PC-9 (cell line): ENCODE data around the gene PNPO. TPM values are rescaled to one million over a fixed set of nuclear protein-coding genes. Genes with fewer than 3 reads are reported as not detected.

Source experiments
- BruUV-seq: library from RNA; stranded (reverse); fragments of 400-500 nt; replicated peaks from 2 replicates; lab custom pipeline; 2021; lab: Mats Ljungman, UMichigan
- CTCF ChIA-PET: fragments of 300-600 bp; sonication (Branson Sonifier 250); formaldehyde crosslinking; loops from one replicate; lab custom pipeline; 2022; ENCODE audit warnings: antibody characterized with exemption; lab: Charles Lee
- POLR2A ChIA-PET: fragments of 300-600 bp; sonication (Branson Sonifier 250); formaldehyde crosslinking; loops from one replicate; lab custom pipeline; 2022; ENCODE audit warnings: antibody characterized with exemption; ENCODE audit not compliant: unreplicated experiment; lab: Charles Lee
- DNase-seq, 2 experiments: peaks; one replicate each; pipeline versions ENCODE4 v3.0.0 to v3.0.0-alpha.2; 2015 to 2022; ENCODE audit warnings: mixed read lengths in 1 of 2
- H2AFZ ChIP-seq: fragments of 200-600 bp; sonication (generic); 2 replicates; pipeline ENCODE4 v1.8.1; 2017; ENCODE audit warnings: antibody characterized with exemption
- H3F3A ChIP-seq: fragments of 200-600 bp; sonication (generic); 2 replicates; pipeline ENCODE4 v1.8.1; 2017; ENCODE audit warnings: antibody characterized with exemption, mild to moderate bottlenecking, low read depth; ENCODE audit not compliant: insufficient read depth
- H3K27ac ChIP-seq: fragments of 200-600 bp; sonication (generic); 2 replicates; pipeline ENCODE4 v1.6.1; 2016; ENCODE audit warnings: mixed run types
- H3K27me3 ChIP-seq: fragments of 200-600 bp; sonication (generic); 2 replicates; pipeline ENCODE4 v1.6.1; 2016; ENCODE audit warnings: low read depth, mixed run types; ENCODE audit not compliant: insufficient read depth
- H3K36me3 ChIP-seq: fragments of 200-600 bp; sonication (generic); 2 replicates; pipeline ENCODE4 v1.6.1; 2016; ENCODE audit warnings: low read depth, mixed run types
- H3K4me1 ChIP-seq: fragments of 200-600 bp; sonication (generic); replicated peaks from 2 replicates; pipeline ENCODE4 v1.6.1; 2016; ENCODE audit warnings: mixed run types; ENCODE audit not compliant: insufficient read depth
- H3K4me2 ChIP-seq: fragments of 200-600 bp; sonication (generic); 2 replicates; pipeline ENCODE4 v1.6.1; 2017; ENCODE audit warnings: mixed run types
- H3K4me3 ChIP-seq: fragments of 200-600 bp; sonication (generic); 2 replicates; pipeline ENCODE4 v1.6.1; 2016; ENCODE audit warnings: mixed run types
- H3K79me2 ChIP-seq: fragments of 200-600 bp; sonication (generic); 2 replicates; pipeline ENCODE4 v1.6.1; 2017; ENCODE audit warnings: low read depth, mixed run types
- H3K9me2 ChIP-seq: fragments of 200-600 bp; sonication (generic); 2 replicates; pipeline ENCODE4 v1.8.1; 2017; ENCODE audit warnings: mild to moderate bottlenecking; ENCODE audit not compliant: insufficient read depth
- H3K9me3 ChIP-seq: fragments of 200-600 bp; sonication (generic); 2 replicates; pipeline ENCODE4 v1.8.1; 2016; ENCODE audit warnings: low read depth; ENCODE audit not compliant: insufficient read depth
- H4K20me1 ChIP-seq: fragments of 200-600 bp; sonication (generic); 2 replicates; pipeline ENCODE4 v1.8.1; 2017; ENCODE audit not compliant: insufficient read depth
- EZH2 ChIP-seq: fragments of 200-600 bp; sonication (generic); IDR thresholded peaks from 2 replicates; pipeline ENCODE4 v1.8.0; 2017; ENCODE audit warnings: antibody characterized with exemption, low read depth
- intact Hi-C: fragments of 100-400 bp; cut with micrococcal nuclease; formaldehyde crosslinking; loops from one replicate; pipeline ENCODE4 v1.10.0; 2022; ENCODE audit not compliant: unreplicated experiment
- total RNA-seq: library from RNA; stranded (reverse); gene quantifications from 2 replicates; pipeline ENCODE4 v1.2.3, GENCODE V29; 2021
- TF ChIP-seq, protein P1 (sequence below): fragments of 200-600 bp; sonication (generic); conservative IDR thresholded peaks from 2 replicates; pipeline ENCODE4 v1.6.1; 2017; ENCODE audit warnings: mixed run types, antibody characterized with exemption, mild to moderate bottlenecking, moderate library complexity

PNPO gene
- total RNA-seq, 1 experiment from 2014 or later = 40.2 TPM

DNA sequence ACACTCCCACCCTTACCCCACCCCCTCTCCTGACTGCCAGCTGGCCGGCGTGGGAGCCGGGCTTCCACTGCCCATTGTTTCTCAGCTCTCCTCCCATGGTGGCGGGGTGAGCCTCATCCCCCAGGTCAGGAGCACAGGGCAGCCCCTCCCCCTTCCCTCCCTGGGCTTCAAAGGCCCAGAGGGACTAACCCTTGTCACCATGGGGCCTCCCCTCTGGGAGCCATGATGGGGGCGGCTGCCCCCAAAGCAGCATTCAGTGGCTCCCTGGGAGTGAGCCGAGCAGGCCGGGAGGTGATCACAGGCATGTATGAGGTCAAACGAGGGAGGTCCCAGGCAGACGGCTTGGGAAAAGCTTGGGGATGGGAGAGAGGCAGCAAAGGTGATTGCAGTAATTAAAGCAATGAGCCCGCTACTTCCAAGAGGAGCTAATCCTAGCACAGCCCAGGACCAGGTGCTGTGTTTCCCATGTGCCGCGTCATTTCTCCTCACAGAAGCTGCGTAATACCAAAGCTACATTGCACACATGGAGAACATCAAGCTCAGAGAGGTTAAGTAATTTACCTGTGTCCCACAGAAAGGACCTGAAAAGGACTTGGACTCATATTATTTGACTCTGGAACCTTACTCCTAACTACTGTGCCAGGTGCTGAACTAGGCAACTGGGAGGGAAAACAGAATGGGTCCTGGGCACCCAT is 54.0 kb downstream of the PNPO start:
- H3F3A ChIP-seq = no peaks in the 10 kb centered on the region
- POLR2A ChIA-PET = no interaction called here
- no peaks in the 10 kb centered on the region for H3K4me1 ChIP-seq
- intact Hi-C loops = no loop called here
- CTCF ChIA-PET = no interaction called here
- H3K9me2 ChIP-seq = no peaks in the 10 kb centered on the region
- TF ChIP-seq, protein P1, sequence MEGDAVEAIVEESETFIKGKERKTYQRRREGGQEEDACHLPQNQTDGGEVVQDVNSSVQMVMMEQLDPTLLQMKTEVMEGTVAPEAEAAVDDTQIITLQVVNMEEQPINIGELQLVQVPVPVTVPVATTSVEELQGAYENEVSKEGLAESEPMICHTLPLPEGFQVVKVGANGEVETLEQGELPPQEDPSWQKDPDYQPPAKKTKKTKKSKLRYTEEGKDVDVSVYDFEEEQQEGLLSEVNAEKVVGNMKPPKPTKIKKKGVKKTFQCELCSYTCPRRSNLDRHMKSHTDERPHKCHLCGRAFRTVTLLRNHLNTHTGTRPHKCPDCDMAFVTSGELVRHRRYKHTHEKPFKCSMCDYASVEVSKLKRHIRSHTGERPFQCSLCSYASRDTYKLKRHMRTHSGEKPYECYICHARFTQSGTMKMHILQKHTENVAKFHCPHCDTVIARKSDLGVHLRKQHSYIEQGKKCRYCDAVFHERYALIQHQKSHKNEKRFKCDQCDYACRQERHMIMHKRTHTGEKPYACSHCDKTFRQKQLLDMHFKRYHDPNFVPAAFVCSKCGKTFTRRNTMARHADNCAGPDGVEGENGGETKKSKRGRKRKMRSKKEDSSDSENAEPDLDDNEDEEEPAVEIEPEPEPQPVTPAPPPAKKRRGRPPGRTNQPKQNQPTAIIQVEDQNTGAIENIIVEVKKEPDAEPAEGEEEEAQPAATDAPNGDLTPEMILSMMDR = no peak
- no peak for TF ChIP-seq EZH2
- H3K9me3 ChIP-seq = no peaks in the 10 kb centered on the region
- no peaks in the 10 kb centered on the region for H3K27me3 ChIP-seq
- H3K27ac ChIP-seq = no peak overlapping the region
- no peaks in the 10 kb centered on the region for H4K20me1 ChIP-seq
- no peak for DNase-seq
- no peaks in the 10 kb centered on the region for H3K36me3 ChIP-seq
- no peak overlapping the region for H3K4me2 ChIP-seq
- no peaks in the 10 kb centered on the region for H3K79me2 ChIP-seq
- no peak overlapping the region for H2AFZ ChIP-seq
- H3K4me3 ChIP-seq = no peak overlapping the region
- BruUV-seq = no TSS peak

DNA sequence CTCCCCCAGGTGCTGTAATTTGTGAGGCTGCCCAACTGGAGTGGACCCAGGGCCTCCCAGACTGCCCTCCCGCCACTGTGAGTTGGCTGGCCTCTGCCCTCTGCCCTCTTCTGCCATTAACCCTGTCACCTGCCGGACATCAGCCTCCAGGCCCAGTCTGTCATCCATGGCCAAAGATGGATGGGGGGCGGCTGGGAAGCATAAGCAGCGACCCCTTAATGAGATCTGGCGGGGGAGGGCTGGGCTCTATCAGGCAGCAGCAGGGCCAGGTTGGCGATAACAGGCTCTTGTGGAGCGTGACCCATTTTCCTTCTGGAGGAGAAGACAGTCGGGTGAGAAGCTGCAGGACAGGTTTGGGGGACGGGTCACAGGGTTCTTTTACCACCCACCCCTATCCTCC is 54.8 kb downstream of the PNPO start:
- H3K9me3 ChIP-seq = no peaks in the 10 kb centered on the region
- no peak overlapping the region for H3K4me3 ChIP-seq
- no peak overlapping the region for H3K27ac ChIP-seq
- no peaks in the 10 kb centered on the region for H3K36me3 ChIP-seq
- BruUV-seq = no TSS peak
- DNase-seq = no peak
- intact Hi-C loops = no loop called here
- no peak for TF ChIP-seq EZH2
- TF ChIP-seq, protein P1 = no peak
- CTCF ChIA-PET = no interaction called here
- H3K4me2 ChIP-seq = no peak overlapping the region
- H3K79me2 ChIP-seq = no peaks in the 10 kb centered on the region
- H3K4me1 ChIP-seq = 0 out of 2 replicates have a peak, but pooled peaks cover under 1% of the 10 kb centered on the region
- POLR2A ChIA-PET = no interaction called here
- H3F3A ChIP-seq = no peaks in the 10 kb centered on the region
- no peaks in the 10 kb centered on the region for H4K20me1 ChIP-seq
- H3K9me2 ChIP-seq = no peaks in the 10 kb centered on the region
- no peaks in the 10 kb centered on the region for H3K27me3 ChIP-seq
- H2AFZ ChIP-seq = no peak overlapping the region

GRCh38 chr17:47997586-47997985 is 56.2 kb downstream of the PNPO start:
- no peak for DNase-seq
- no peak overlapping the region for H3K4me3 ChIP-seq
- H3K9me3 ChIP-seq = no peaks in the 10 kb centered on the region
- TF ChIP-seq, protein P1 = no peak
- no peak for TF ChIP-seq EZH2
- no peak overlapping the region for H3K27ac ChIP-seq
- no peaks in the 10 kb centered on the region for H3K79me2 ChIP-seq
- no peaks in the 10 kb centered on the region for H3K36me3 ChIP-seq
- H3K27me3 ChIP-seq = no peaks in the 10 kb centered on the region
- H3K4me1 ChIP-seq = peaks cover 14% of the 10 kb centered on the region
- H3K9me2 ChIP-seq = no peaks in the 10 kb centered on the region
- peaks cover 10% of the 10 kb centered on the region; the same call in 1 of the 2 replicates for H3F3A ChIP-seq
- ChIA-PET POLR2A (no interaction called here), CTCF (no interaction called here)
- no TSS peak for BruUV-seq
- no peak overlapping the region for H3K4me2 ChIP-seq
- H4K20me1 ChIP-seq = no peaks in the 10 kb centered on the region
- intact Hi-C loops = no loop called here
- H2AFZ ChIP-seq = no peak overlapping the region
